Neural crest cell (in vitro differentiated cells): ENCODE measurements around the gene DDX3X. TPM values are rescaled to one million over a fixed set of nuclear protein-coding genes. Genes with fewer than 3 reads are reported as not detected.
"Not testable (repeated sequence)": the region's sequence is repeated elsewhere in the genome, so short reads cannot be mapped to it uniquely, and the experiment has no call there.

Source experiments
- DNase-seq: peaks from one replicate; pipeline ENCODE4 v3.0.0; 2021; ENCODE audit warnings: low read depth, mixed read lengths, low spot score
- H3K27ac Mint-ChIP-seq: one replicate; pipeline ENCODE4 v1.8.0; 2021; ENCODE audit warnings: mild to moderate bottlenecking, mixed read lengths; ENCODE audit not compliant: unreplicated experiment
- H3K27me3 Mint-ChIP-seq: 2 replicates; pipeline ENCODE4 v1.8.0; 2021; ENCODE audit warnings: low read depth, mild to moderate bottlenecking, mixed read lengths
- H3K36me3 Mint-ChIP-seq: 2 replicates; pipeline ENCODE4 v1.8.0; 2021; ENCODE audit warnings: low read depth, mild to moderate bottlenecking, mixed read lengths
- H3K4me1 Mint-ChIP-seq: 2 replicates; pipeline ENCODE4 v1.8.0; 2021; ENCODE audit warnings: mixed read lengths
- H3K4me3 Mint-ChIP-seq: one replicate; pipeline ENCODE4 v1.8.0; 2021; ENCODE audit warnings: mild to moderate bottlenecking, mixed read lengths
- H3K9me3 Mint-ChIP-seq: 2 replicates; pipeline ENCODE4 v1.8.0; 2021; ENCODE audit warnings: mixed read lengths
- total RNA-seq: library from RNA; stranded (reverse); gene quantifications from 2 replicates; pipeline ENCODE4 v1.2.1, GENCODE V29; 2021
- TF ChIP-seq, protein P1 (sequence below): fragments of 200-600 bp; sonication (generic); conservative IDR thresholded peaks from 2 replicates; pipeline ENCODE4 v1.5.0; 2021; ENCODE audit warnings: antibody characterized with exemption, mild to moderate bottlenecking

Gene DDX3X
- total RNA-seq, 1 donor from 2014 or later, result 300 TPM

DNA sequence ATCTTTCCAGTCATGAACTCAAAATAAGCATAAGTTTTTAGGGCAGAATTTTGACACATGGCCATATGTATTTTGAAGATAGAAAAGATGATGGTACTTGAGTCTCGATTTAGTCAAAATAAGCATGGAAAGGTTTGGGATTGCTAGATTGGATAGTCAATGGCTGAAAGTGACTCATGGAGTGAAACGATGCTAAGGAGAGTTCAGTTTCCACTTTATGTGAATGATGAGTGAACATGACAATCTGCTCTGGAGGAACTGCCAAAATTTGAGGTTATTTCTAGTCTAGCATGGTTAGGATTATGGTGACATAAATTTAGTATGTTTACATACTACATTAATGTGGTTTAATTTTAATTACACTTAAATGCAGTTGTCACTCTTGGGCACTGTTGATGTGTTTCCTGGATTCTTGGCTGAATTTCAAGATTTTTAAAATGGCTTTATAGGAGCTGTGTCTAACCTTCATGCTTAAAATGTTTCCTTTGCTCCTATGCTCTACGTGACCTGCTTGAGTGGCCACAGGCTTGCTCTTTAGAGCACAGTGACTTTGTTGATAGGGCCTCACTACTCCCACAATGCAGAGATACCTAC, 17.1 kb downstream of the DDX3X start:
- DNase-seq, result no peak
- no peak overlapping the region for H3K4me3 Mint-ChIP-seq
- TF ChIP-seq, protein P1, sequence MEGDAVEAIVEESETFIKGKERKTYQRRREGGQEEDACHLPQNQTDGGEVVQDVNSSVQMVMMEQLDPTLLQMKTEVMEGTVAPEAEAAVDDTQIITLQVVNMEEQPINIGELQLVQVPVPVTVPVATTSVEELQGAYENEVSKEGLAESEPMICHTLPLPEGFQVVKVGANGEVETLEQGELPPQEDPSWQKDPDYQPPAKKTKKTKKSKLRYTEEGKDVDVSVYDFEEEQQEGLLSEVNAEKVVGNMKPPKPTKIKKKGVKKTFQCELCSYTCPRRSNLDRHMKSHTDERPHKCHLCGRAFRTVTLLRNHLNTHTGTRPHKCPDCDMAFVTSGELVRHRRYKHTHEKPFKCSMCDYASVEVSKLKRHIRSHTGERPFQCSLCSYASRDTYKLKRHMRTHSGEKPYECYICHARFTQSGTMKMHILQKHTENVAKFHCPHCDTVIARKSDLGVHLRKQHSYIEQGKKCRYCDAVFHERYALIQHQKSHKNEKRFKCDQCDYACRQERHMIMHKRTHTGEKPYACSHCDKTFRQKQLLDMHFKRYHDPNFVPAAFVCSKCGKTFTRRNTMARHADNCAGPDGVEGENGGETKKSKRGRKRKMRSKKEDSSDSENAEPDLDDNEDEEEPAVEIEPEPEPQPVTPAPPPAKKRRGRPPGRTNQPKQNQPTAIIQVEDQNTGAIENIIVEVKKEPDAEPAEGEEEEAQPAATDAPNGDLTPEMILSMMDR, result no peak
- H3K36me3 Mint-ChIP-seq, result peaks cover 9% of the 10 kb centered on the region
- H3K4me1 Mint-ChIP-seq, result no peaks in the 10 kb centered on the region
- peaks cover 3% of the 10 kb centered on the region for H3K9me3 Mint-ChIP-seq
- H3K27me3 Mint-ChIP-seq, result no peaks in the 10 kb centered on the region
- H3K27ac Mint-ChIP-seq, result no peak overlapping the region

DNA sequence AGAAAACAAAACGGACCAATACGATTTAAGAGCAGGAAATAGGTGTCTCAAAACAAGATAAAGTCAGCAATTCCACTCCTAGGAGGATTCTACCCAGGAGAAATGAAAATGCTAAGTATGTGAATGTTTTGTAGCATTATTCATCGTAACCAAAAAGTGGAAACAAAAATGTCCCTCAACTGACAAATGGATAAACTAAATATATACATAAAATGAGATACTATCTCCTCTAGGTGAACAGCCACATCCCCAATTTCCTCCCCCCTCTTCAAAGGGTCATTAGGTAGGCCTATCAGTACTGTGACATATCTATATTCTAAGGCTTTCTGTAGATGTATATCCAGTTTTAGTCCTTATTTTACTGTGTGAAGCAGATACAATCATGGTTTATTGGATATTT, 18.0 kb downstream of the DDX3X start:
- H3K9me3 Mint-ChIP-seq, result peaks cover 3% of the 10 kb centered on the region
- DNase-seq, result no peak
- H3K27me3 Mint-ChIP-seq, result no peaks in the 10 kb centered on the region
- H3K27ac Mint-ChIP-seq, result no peak overlapping the region
- H3K4me3 Mint-ChIP-seq, result no peak overlapping the region
- TF ChIP-seq, protein P1, result no peak
- H3K36me3 Mint-ChIP-seq, result peaks cover 5% of the 10 kb centered on the region
- no peaks in the 10 kb centered on the region for H3K4me1 Mint-ChIP-seq

DNA sequence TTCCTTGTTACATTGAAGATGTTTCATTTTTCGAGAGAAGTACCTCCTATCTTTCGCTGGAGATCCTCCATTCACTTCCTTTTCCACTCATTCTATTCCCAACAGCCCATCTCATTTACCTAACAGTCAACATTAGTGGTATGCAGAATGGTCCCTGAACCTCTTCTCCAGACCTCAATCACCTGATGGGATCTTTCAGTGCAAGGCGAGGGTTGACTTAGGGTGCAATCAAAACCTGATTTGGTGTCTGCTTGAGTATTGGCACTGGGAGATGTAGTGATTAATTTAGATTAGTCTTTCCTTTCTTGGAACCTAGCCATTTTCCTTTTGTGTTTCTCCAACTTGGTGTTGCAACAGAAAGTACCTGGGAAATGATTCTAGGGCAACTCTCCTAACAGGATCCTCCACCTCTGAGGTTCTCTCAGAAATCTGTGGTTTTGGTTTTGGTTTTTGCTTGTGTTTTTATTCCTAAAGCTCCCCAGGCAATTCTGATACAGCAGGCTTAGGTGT, 18.4 kb downstream of the DDX3X start:
- Mint-ChIP-seq H3K4me1 (no peaks in the 10 kb centered on the region), H3K27ac (no peak overlapping the region), H3K4me3 (no peak overlapping the region), H3K9me3 (peaks cover 3% of the 10 kb centered on the region), H3K27me3 (no peaks in the 10 kb centered on the region), H3K36me3 (peaks cover 2% of the 10 kb centered on the region)
- TF ChIP-seq, protein P1, result no peak
- DNase-seq, result no peak

DNA sequence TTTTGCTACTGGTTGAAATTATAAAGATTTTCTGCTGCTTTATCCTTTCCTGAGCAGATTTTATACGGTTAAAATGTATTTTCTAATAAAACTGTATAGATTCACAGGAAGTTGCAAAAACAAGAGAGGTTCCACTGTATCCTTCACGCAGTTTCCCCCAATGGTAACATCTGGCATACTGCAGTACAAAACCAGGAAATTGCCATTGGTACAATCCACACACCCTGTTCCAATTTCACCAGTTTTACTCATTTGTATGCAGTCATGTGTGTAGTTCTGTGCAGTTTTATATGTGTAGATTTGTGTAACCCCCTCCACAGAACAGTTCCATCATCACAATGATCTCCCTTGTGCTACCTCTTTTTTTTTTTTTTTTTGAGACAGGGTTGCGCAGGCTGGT, 20.0 kb downstream of the DDX3X start:
- TF ChIP-seq, protein P1, result no peak
- peaks cover 2% of the 10 kb centered on the region for H3K36me3 Mint-ChIP-seq
- no peak overlapping the region for H3K4me3 Mint-ChIP-seq
- no peaks in the 10 kb centered on the region for H3K4me1 Mint-ChIP-seq
- peaks cover 3% of the 10 kb centered on the region for H3K9me3 Mint-ChIP-seq
- no peak for DNase-seq
- no peak overlapping the region for H3K27ac Mint-ChIP-seq
- no peaks in the 10 kb centered on the region for H3K27me3 Mint-ChIP-seq

DNA sequence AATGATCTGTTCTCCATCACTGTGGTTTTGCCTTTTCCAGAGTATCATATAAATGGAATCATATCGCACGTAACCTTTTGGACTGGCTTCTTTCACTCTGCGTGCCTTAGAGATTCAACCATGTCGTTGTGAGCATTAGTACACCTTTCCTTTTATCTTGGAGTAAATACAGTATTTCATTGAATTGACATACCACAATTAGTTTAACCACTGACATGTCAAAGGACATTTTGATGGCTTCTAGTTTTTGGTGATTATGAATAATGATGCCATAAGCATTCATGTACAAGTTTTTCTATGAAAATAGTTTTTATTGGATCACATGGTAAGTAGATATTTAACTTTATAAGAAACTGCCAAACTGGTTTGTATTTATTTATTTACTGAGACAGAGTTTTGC, 35.2 kb downstream of the DDX3X start:
- Mint-ChIP-seq H3K36me3 (no peaks in the 10 kb centered on the region), H3K27me3 (no peaks in the 10 kb centered on the region), H3K4me1 (no peaks in the 10 kb centered on the region), H3K4me3 (no peak overlapping the region), H3K9me3 (no peaks in the 10 kb centered on the region), H3K27ac (no peak overlapping the region)
- no peak for DNase-seq
- TF ChIP-seq, protein P1, result no peak

DNA sequence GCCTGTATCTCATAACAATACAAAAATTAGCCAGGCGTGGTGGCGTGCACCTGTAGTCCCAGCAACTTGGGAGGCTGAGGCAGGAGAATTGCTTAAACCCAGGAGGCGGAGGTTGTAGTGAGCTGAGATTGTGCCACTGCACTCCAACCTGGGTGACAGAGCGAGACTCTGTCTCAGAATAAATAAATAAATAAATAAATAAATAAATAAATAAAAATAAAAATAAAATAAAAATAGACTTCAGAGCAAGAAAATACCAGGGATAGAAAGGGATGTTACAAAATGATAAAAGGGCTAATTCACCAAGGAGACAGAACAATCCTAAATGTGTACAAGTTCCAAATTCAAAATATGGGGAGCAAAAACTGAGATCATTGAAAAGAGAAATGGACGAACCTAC, 37.6 kb downstream of the DDX3X start:
- not testable (repeated sequence) for H3K4me3 Mint-ChIP-seq, H3K9me3 Mint-ChIP-seq, H3K27me3 Mint-ChIP-seq, H3K27ac Mint-ChIP-seq, H3K36me3 Mint-ChIP-seq, H3K4me1 Mint-ChIP-seq, DNase-seq
